ENCODE results near the gene GTPBP6.

Gene GTPBP6

GRCh38 chrX:317424-318067 is 1.1 kb downstream of the GTPBP6 start:
- no peak for DNase-seq
- H3K79me2 ChIP-seq (ENCODE audit: control insufficient read depth, insufficient read depth, low read length): peaks cover 5% of the 10 kb centered on the region
- H3K27ac ChIP-seq (ENCODE audit: low read depth, low read length): no peak overlapping the region
- no peak overlapping the region for H3K23ac ChIP-seq (ENCODE audit: low read length)
- peaks cover 2% of the 10 kb centered on the region for H3K79me1 ChIP-seq (ENCODE audit: low read length)
- H2BK5ac ChIP-seq (ENCODE audit: low read length): no peak overlapping the region
- H3K4me2 ChIP-seq (ENCODE audit: low read length): no peak overlapping the region
- H4K8ac ChIP-seq (ENCODE audit: low read depth, low read length): no peak overlapping the region
- H2BK15ac ChIP-seq (replicated peaks; ENCODE audit: low read depth): no peak overlapping the region
- H3K56ac ChIP-seq (ENCODE audit: low read length): no peak overlapping the region
- H3K36me3 ChIP-seq (ENCODE audit: control insufficient read depth, insufficient read depth, low read length): no peaks in the 10 kb centered on the region
- H2AK5ac ChIP-seq (ENCODE audit: low read length): no peak overlapping the region
- H3K4ac ChIP-seq (ENCODE audit: low read depth, low read length): no peak overlapping the region
- H4K5ac ChIP-seq (ENCODE audit: low read length): no peak overlapping the region
- no peak overlapping the region for H3K18ac ChIP-seq (ENCODE audit: low read length)
- no peak overlapping the region for H2BK120ac ChIP-seq (ENCODE audit: low read depth, low read length)
- H3K4me3 ChIP-seq (ENCODE audit: low read length): no peak overlapping the region
- H3K4me1 ChIP-seq (ENCODE audit: control insufficient read depth, low read depth, low read length): no peaks in the 10 kb centered on the region
- no CpG with 5 or more reads among the region's 28 CpGs for WGBS (ENCODE audit: extremely low coverage, insufficient coverage, low lambda C conversion rate)
- H3K9ac ChIP-seq (ENCODE audit: low read length): no peak overlapping the region
- H3K27me3 ChIP-seq (ENCODE audit: insufficient read depth, low read length, poor library complexity): no peaks in the 10 kb centered on the region

GRCh38 chrX:316351-317325 is 2.0 kb downstream of the GTPBP6 start:
- no CpG with 5 or more reads among the region's 50 CpGs for WGBS (ENCODE audit: extremely low coverage, insufficient coverage, low lambda C conversion rate)
- peaks cover 2% of the 10 kb centered on the region for H3K79me1 ChIP-seq (ENCODE audit: low read length)
- H3K27ac ChIP-seq (ENCODE audit: low read depth, low read length): no peak overlapping the region

GRCh38 chrX:314781-315595 is 3.6 kb downstream of the GTPBP6 start:
- H3K27ac ChIP-seq (ENCODE audit: low read depth, low read length): no peak overlapping the region
- no peak overlapping the region for H3K9ac ChIP-seq (ENCODE audit: low read length)
- H2BK120ac ChIP-seq (ENCODE audit: low read depth, low read length): no peak overlapping the region
- H3K4ac ChIP-seq (ENCODE audit: low read depth, low read length): no peak overlapping the region
- peaks cover 12% of the 10 kb centered on the region for H3K36me3 ChIP-seq (ENCODE audit: control insufficient read depth, insufficient read depth, low read length)
- no peak overlapping the region for H4K5ac ChIP-seq (ENCODE audit: low read length)
- H3K56ac ChIP-seq (ENCODE audit: low read length): no peak overlapping the region
- no peak overlapping the region for H4K8ac ChIP-seq (ENCODE audit: low read depth, low read length)
- no peak for DNase-seq
- no peaks in the 10 kb centered on the region for H3K27me3 ChIP-seq (ENCODE audit: insufficient read depth, low read length, poor library complexity)
- peaks cover under 1% of the 10 kb centered on the region for H3K79me2 ChIP-seq (ENCODE audit: control insufficient read depth, insufficient read depth, low read length)
- no peaks in the 10 kb centered on the region for H3K79me1 ChIP-seq (ENCODE audit: low read length)
- no peak overlapping the region for H3K4me3 ChIP-seq (ENCODE audit: low read length)
- no CpG with 5 or more reads among the region's 51 CpGs for WGBS (ENCODE audit: extremely low coverage, insufficient coverage, low lambda C conversion rate)
- H2BK15ac ChIP-seq (replicated peaks; ENCODE audit: low read depth): no peak overlapping the region
- H3K18ac ChIP-seq (ENCODE audit: low read length): no peak overlapping the region
- no peak overlapping the region for H3K23ac ChIP-seq (ENCODE audit: low read length)
- H2BK5ac ChIP-seq (ENCODE audit: low read length): no peak overlapping the region
- no peak overlapping the region for H3K4me2 ChIP-seq (ENCODE audit: low read length)
- no peak overlapping the region for H2AK5ac ChIP-seq (ENCODE audit: low read length)
- H3K4me1 ChIP-seq (ENCODE audit: control insufficient read depth, low read depth, low read length): no peaks in the 10 kb centered on the region

More at GRCh38 chrX:316351-317325, 2.0 kb downstream of the GTPBP6 start:
- no peaks in the 10 kb centered on the region for H3K27me3 ChIP-seq (ENCODE audit: insufficient read depth, low read length, poor library complexity)
- H3K23ac ChIP-seq (ENCODE audit: low read length): no peak overlapping the region
- H3K4me2 ChIP-seq (ENCODE audit: low read length): no peak overlapping the region
- no peak overlapping the region for H2BK15ac ChIP-seq (replicated peaks; ENCODE audit: low read depth)
- no peak overlapping the region for H2BK5ac ChIP-seq (ENCODE audit: low read length)
- no peak overlapping the region for H4K5ac ChIP-seq (ENCODE audit: low read length)
- no peak overlapping the region for H3K4ac ChIP-seq (ENCODE audit: low read depth, low read length)
- H2BK120ac ChIP-seq (ENCODE audit: low read depth, low read length): no peak overlapping the region
- H3K4me1 ChIP-seq (ENCODE audit: control insufficient read depth, low read depth, low read length): no peaks in the 10 kb centered on the region
- no peak overlapping the region for H3K4me3 ChIP-seq (ENCODE audit: low read length)
- peaks cover 7% of the 10 kb centered on the region for H3K36me3 ChIP-seq (ENCODE audit: control insufficient read depth, insufficient read depth, low read length)
- DNase-seq: no peak
- H3K56ac ChIP-seq (ENCODE audit: low read length): no peak overlapping the region
- H3K79me2 ChIP-seq (ENCODE audit: control insufficient read depth, insufficient read depth, low read length): peaks cover 5% of the 10 kb centered on the region
- H4K8ac ChIP-seq (ENCODE audit: low read depth, low read length): no peak overlapping the region
- no peak overlapping the region for H3K18ac ChIP-seq (ENCODE audit: low read length)
- no peak overlapping the region for H2AK5ac ChIP-seq (ENCODE audit: low read length)
- no peak overlapping the region for H3K9ac ChIP-seq (ENCODE audit: low read length)

- Histone ChIP-seq H2BK15ac (replicated peaks; ENCODE audit: low read depth) (no peak overlapping the region), H3K79me1 (ENCODE audit: low read length) (no peaks in the 10 kb centered on the region), H4K8ac (ENCODE audit: low read depth, low read length) (no peak overlapping the region), H3K4me3 (ENCODE audit: low read length) (no peak overlapping the region), H3K4me1 (ENCODE audit: control insufficient read depth, low read depth, low read length) (no peaks in the 10 kb centered on the region), H3K27ac (ENCODE audit: low read depth, low read length) (no peak overlapping the region), H4K5ac (ENCODE audit: low read length) (no peak overlapping the region), H3K9ac (ENCODE audit: low read length) (no peak overlapping the region), H3K4ac (ENCODE audit: low read depth, low read length) (no peak overlapping the region), H3K79me2 (ENCODE audit: control insufficient read depth, insufficient read depth, low read length) (no peaks in the 10 kb centered on the region), H3K27me3 (ENCODE audit: insufficient read depth, low read length, poor library complexity) (no peaks in the 10 kb centered on the region), H3K36me3 (ENCODE audit: control insufficient read depth, insufficient read depth, low read length) (peaks cover 12% of the 10 kb centered on the region), H3K18ac (ENCODE audit: low read length) (no peak overlapping the region), H3K23ac (ENCODE audit: low read length) (no peak overlapping the region), H2BK5ac (ENCODE audit: low read length) (no peak overlapping the region), H2BK120ac (ENCODE audit: low read depth, low read length) (no peak overlapping the region), H3K56ac (ENCODE audit: low read length) (no peak overlapping the region), H2AK5ac (ENCODE audit: low read length) (no peak overlapping the region), H3K4me2 (ENCODE audit: low read length) (no peak overlapping the region)
- no CpG with 5 or more reads among the region's 34 CpGs for WGBS (ENCODE audit: extremely low coverage, insufficient coverage, low lambda C conversion rate)
- DNase-seq: no peak
These were observed 4.5 kb downstream of the GTPBP6 start for GRCh38 chrX:314049-314448.

- no peak overlapping the region for H3K23ac ChIP-seq (ENCODE audit: low read length)
- no peak overlapping the region for H2BK120ac ChIP-seq (ENCODE audit: low read depth, low read length)
- H2BK5ac ChIP-seq (ENCODE audit: low read length): no peak overlapping the region
- H3K4me2 ChIP-seq (ENCODE audit: low read length): no peak overlapping the region
- H4K5ac ChIP-seq (ENCODE audit: low read length): no peak overlapping the region
- no peak overlapping the region for H3K56ac ChIP-seq (ENCODE audit: low read length)
- no peak overlapping the region for H2AK5ac ChIP-seq (ENCODE audit: low read length)
- peaks cover 12% of the 10 kb centered on the region for H3K36me3 ChIP-seq (ENCODE audit: control insufficient read depth, insufficient read depth, low read length)
- H3K4me3 ChIP-seq (ENCODE audit: low read length): no peak overlapping the region
- no peaks in the 10 kb centered on the region for H3K27me3 ChIP-seq (ENCODE audit: insufficient read depth, low read length, poor library complexity)
- no peaks in the 10 kb centered on the region for H3K79me1 ChIP-seq (ENCODE audit: low read length)
- H3K18ac ChIP-seq (ENCODE audit: low read length): no peak overlapping the region
- H3K4ac ChIP-seq (ENCODE audit: low read depth, low read length): no peak overlapping the region
- H3K4me1 ChIP-seq (ENCODE audit: control insufficient read depth, low read depth, low read length): no peaks in the 10 kb centered on the region
- H4K8ac ChIP-seq (ENCODE audit: low read depth, low read length): no peak overlapping the region
- DNase-seq: no peak
- H3K9ac ChIP-seq (ENCODE audit: low read length): no peak overlapping the region
- no peak overlapping the region for H2BK15ac ChIP-seq (replicated peaks; ENCODE audit: low read depth)
- WGBS (ENCODE audit: extremely low coverage, insufficient coverage, low lambda C conversion rate): no CpG with 5 or more reads among the region's 8 CpGs
- H3K79me2 ChIP-seq (ENCODE audit: control insufficient read depth, insufficient read depth, low read length): no peaks in the 10 kb centered on the region
- H3K27ac ChIP-seq (ENCODE audit: low read depth, low read length): no peak overlapping the region
These were observed 5.0 kb downstream of the GTPBP6 start for GRCh38 chrX:313546-313945.
